Stimulated activated CD4-positive, alpha-beta T cell treated with anti-CD3 and anti-CD28 coated beads, Interleukin-1b, Interleukin-23, amount 100 ng/mL, for 4 hours (primary cell): ENCODE results near the gene SPDYE6.
"Not testable (repeated sequence)": the region's sequence is repeated elsewhere in the genome, so short reads cannot be mapped to it uniquely, and the experiment has no call there.

ENCODE experiments used
- DNase-seq, 2 donors: peaks; one replicate each; pipeline ENCODE4 v3.0.0-alpha.2; 2020; ENCODE audit warnings: low read depth in 2 of 2

SPDYE6 gene

DNA sequence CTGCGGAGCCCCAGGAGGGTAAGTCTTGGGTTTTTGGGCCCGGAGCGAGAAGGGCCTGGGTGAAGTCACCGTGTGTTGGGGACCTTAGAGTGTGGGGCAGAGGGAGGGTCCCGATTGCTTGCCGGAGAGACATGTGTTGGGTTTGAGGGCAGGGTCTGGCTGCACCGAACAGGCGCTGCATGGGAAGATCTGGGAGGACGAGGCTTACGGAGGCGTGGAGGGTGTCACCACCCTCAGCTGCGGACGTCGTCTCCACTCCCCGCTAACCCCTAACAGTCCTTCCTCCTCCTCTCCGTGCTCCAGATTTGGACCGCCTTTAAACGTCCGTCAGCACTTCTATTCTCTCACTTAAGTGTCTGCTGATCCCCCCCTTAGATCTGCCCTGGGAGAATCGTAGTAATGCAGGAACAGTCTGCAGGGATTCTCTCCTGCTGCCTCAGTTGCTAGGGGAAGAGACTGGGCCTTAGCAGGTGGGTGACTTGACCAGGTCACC lies 8.2 kb upstream of the SPDYE6 start:
- DNase-seq = peak in 1 of 2 donors; percentile 9

DNA sequence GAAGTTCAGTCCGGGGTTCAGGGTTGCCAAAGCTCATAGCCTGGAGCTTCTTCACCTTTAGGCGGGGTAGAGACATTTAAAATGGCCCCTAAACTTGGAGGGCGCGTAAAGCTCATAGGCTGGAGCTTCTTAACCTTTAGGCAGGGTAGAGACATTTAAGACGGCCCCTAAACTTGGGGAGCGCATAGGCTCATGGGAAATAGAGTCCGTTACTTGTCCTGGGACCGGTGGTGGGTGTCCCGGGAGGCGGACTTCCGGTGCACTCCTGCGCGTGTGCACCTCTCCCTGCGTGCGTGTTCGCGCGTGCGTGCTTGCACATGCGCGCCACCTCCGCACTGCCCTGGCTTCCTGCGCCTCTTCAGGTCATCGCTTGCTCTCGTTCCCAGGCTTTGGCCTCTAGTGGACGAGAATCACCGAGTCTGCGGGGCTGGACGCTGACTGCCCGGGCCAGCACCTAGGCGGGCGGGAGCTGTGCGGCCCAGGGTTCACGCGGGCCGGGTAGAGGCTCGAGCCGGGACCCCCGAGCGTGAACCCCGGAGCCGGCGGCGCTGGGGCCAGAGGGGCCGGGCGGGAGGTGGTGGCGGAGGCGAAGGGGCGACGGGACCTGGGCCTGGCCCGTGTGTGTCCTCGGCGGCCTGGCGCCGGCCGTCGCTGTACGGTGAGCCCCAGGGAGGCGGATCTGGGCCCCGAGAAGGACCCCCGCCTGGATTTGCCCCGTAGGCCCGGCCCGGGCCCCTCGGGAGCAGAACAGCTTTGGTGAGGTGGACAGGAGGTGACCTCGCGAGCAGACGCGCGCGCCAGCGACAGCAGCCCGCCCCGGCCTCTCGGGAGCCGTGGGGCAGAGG lies 7.5 kb upstream of the SPDYE6 start:
- peak; percentile 80 to 83 for DNase-seq

- not testable (repeated sequence) for DNase-seq
Measured at GRCh38 chr7:102346983-102347382, 9.3 kb downstream of the SPDYE6 start.

- not testable (repeated sequence) for DNase-seq
Measured at GRCh38 chr7:102340599-102341368, 15.5 kb downstream of the SPDYE6 start.

- DNase-seq = not testable (repeated sequence)
Measured at GRCh38 chr7:102337420-102337819, 18.8 kb downstream of the SPDYE6 start.

DNA sequence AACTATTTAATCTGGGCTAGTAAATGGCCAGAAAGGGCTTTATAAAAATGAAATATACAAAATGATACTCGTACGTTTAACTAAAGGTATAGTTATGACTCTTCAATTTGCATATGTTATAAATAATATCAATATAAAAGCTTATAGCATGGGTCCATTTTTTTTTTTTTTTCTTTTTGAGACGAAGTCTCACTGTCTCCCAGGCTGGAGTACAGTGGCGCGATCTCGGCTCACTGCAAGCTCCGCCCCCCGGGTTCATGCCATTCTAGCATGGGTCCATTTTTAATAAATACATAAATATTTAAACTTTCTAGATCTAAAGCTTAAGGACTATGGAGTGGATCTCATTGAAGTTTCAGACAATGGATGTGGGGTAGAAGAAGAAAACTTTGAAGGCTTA lies 19.2 kb downstream of the SPDYE6 start:
- not testable (repeated sequence) for DNase-seq

DNA sequence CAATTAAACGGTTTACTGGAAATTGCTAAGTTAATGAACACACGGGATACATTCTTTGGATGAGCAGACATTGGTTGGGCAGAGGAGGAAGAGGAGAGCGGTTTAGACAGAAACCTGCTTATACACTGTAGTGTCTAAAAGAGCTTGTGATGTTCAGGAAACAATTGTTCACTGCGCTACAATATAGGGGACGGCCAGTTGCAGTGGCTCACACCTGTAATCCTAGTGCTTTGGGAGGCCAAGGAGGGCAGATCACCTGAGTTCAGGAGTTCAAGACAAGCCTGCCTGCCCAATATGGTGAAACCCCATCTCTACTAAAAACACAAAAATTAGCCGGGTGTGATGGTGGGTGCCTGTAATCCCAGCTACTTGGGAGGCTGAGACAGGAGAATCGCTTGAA lies 20.7 kb downstream of the SPDYE6 start:
- not testable (repeated sequence) for DNase-seq

DNA sequence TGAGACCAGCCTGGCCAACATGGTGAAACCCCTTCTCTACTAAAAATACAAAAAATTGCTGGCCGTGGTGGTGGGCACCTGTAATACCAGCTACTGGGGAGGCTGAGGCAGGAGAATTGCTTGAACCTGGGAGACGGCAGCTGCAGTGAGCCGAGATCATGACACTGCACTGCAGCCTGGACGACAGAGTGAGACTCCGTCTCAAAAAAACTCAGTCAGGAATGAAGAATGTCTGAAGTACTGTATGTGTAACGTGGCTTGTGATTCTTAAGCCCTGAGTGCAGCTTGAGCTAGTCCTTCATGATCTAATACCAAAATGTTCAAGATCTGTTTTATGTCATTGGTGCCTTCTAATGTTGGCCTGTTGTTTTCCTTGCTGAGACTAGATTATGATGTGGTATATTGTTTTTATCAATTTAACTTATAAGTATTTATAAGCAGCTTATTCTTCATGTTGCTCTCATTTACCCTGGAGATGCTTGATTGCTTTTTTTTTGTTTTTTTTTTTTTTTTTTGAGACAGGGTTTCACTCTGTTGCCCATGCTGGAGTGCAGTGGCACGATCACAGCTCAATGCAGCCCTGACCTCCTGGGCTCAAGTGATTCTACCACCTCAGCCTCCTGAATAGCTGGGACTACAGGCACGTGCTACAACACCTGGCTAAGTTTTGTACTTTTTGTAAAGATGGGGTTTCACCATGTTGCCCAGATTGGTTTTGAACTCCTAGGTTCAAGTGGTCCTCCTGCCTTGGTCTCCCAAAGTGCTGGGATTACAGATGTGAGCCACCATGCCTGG lies 25.4 kb downstream of the SPDYE6 start:
- DNase-seq = not testable (repeated sequence)

DNA sequence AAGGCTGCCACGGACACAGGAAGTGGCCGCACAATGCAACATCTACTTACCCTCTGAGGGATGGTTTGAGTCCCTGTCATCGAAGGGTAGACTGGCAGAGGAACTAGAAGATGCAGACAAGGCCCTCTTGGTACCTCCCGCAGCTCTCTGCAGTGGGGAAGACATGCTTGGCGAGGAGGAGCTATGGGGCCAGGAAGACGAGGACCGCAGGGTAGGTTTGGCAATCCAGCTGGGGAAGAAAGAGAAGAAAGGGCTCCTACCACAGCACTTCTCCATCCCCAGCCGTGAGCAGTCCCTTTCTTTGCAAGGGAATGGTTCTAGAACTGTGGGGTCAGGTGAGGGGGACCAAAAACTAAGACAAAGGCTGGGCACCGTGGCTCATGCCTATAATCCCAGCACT lies 26.9 kb downstream of the SPDYE6 start:
- DNase-seq = not testable (repeated sequence)

DNA sequence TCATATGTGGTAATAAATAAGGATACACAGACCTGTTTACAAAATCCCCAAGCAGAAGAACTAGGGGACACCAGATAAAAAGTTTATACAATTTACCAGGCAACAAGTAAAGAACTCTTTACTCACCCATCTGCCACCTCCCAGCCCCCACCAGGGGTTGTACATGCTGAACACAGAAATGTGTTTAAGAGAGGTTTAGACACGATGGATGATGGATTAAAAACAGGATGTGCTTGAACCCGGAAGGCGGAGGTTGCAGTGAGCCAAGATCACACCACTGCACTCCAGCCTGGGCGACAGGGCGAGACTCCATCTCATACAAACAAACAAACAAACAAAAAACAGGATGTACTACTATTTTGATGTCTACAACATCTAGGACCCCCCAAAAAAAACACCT lies 27.4 kb downstream of the SPDYE6 start:
- not testable (repeated sequence) for DNase-seq

- not testable (repeated sequence) for DNase-seq
Measured at GRCh38 chr7:102327183-102327582, 29.1 kb downstream of the SPDYE6 start.

DNA sequence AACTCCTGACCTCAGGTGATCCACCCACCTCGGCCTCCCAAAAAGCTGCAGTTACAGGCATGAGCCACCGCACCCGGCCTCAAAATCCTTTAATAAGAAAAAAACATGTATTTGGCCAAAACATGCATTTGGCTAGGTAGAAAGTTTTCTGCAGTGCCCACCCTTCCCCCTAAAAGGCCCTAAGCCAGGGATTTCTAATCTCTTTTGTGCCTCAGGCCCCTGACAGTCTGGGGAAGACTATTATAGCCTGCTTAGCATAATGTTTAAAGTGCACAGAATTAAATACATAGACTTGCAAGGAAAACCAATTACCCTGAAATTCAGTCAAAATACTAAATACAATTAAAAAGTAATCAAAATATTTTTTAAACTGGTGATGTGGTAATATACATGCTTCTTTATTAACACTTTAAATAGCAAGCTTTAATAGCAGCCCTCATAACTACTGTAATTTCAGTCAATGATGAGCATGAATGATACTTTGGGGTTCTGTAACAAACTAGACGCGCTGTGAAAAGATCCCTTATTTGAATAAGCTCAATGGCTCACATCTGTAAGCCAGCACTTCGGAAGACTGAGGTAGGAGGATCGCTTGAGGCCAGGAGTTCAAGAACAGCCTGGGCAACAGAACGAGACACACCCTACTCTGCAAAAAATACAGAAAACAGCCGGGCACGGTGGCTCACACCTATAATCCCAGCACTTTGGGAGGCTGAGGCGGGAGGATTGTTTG lies 29.9 kb downstream of the SPDYE6 start:
- DNase-seq = no peak

DNA sequence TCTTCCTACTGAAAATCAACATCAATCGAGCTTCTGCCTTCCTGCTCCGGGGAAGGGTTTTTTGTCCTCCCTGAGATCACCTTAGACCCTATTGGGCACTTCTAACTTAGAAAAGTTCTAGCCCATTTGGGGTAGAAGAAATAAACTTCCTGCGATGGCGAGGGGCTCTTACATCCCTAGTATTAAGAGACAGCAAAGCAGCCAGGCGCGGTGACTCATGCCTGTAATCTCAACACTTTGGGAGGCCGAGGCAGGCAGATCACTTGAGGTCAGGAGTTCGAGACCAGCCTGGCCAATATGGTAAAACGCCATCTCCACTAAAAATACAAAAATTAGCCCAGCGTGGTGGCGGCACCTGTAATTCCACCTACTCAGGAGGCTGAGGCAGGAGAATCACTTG lies 31.1 kb downstream of the SPDYE6 start:
- DNase-seq = not testable (repeated sequence)

- no peak for DNase-seq
Measured at GRCh38 chr7:102323914-102324195, 32.4 kb downstream of the SPDYE6 start.

DNA sequence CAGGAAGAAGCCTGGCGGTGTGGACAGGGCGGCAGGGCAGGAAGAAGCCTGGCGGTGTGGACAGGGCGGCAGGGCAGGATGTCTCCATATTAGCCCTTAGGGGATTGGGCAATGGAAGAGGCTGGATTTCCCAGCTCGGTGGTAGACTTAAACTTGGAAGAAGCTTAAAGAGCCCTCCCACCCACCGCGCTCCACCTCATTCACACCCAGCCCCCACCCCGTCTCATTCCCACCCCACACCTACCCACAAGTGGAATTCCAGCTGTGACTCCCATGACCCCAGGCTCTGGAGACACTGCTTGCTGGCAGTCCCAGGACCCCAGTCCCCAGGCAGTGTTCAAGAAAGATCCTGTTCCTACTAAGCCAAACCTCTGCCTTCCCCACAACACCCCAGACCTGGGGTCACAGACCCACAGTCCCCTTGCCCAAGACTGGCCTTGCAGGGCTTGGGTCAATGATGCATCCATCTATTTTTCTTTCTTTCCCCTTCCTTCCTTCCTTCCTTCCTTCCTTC lies 34.0 kb downstream of the SPDYE6 start:
- DNase-seq = no peak

DNA sequence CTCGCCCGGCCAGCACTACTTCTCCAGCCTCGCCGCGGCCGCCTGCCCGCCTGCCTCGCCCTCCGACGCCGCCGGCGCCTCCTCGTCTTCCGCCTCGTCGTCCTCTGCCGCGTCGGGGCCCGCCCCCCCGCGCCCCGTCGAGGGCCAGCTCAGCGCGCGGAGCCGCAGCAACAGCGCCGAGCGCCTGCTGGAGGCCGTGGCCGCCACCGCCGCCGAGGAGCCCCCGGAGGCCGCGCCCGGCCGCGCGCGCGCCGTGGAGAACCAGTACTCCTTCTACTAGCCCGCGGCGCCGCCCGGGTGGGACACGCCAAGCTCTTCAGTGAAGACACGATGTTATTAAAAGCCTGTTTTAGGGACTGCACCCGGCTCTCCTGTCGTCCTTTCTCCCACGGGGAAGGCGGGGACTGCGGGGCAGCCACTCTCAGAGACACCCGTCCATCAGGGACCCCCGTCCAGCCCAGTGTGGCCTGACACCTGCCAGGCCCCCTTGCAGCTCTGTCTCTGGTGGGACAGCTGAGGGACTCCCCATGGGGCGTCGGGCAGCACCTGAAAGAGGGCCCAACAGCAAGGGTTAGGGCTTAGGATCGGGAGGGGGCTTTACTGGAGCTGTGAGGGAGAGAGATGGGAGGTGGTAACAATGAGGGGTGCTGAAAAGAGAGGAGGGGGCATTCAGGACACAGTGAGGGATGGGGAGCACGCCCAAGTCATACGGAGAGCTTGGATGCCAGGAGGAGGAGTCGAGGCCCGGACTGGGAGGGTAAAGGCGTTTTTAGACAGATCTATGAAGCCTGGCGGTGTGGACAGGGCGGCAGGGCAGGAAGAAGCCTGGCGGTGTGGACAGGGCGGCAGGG lies 34.7 kb downstream of the SPDYE6 start:
- no peak for DNase-seq

DNA sequence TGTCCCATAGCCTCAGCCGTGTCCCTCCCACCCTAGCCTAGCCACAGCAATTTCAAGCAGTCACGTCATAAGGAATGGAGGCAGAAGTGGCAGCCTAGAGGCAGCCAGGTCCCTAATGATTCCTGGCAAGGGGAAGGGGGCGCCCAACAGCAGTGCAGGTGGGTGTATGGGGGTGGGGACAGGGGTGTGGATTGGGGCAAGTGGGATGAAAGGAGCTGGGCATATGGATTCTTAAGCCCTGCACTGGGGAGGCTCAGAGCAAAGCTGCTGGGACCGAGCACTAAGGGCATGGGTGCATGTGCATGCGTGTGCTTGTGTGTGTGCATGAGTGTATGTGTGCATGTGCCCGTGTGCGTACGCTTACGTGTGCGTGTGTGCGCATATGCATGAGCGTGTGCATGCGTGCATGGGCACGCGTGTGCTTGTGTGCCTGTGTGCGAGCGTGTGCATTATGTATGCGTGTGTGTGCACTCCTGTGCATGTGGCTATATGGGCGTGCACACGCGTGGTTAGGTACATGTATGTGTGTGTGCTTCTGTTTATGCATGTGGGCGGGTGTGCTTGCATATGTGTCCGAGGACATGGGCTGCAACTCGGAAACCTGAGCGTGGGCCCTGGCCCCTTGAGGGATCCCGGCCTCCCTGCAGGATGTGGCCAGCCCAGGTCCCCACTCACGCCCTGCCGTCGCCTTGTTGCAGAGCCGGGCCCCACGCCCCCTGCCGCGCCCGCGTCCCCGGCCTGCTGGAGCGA lies 35.5 kb downstream of the SPDYE6 start:
- no peak for DNase-seq

DNA sequence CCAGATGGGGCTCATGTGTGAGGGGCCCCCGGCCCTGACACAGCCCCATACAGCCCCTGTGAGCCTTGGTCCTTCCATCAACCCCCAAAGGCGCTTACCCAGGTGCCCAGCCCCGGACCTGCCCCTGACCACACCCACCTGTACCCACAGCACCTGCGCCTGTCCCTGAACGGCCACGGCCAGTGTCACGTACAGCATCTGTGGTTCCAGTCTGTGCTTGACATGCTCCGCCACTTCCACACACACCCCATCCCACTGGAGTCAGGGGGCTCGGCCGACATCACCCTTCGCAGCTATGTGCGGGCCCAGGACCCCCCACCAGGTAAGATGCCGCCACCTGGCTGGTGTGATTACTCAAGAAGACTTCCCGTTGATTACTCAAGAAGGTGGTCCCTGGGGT lies 36.1 kb downstream of the SPDYE6 start:
- no peak for DNase-seq

GRCh38 chr7:102319671-102320070 lies 36.6 kb downstream of the SPDYE6 start:
- DNase-seq = no peak
